K562 (cell line): ENCODE results near the gene MED22. TPM values are rescaled to one million over a fixed set of nuclear protein-coding genes. Genes with fewer than 3 reads are reported as not detected.

ENCODE experiments used
- ATAC-seq: fragments of 200-7000 bp; cut with Tn5 transposase; 3 replicates; pipeline ENCODE4 v1.9.1; 2020; ENCODE audit warnings: moderate library complexity
- BruUV-seq: library from RNA; stranded (reverse); fragments of 400-500 nt; replicated peaks from 2 replicates; lab custom pipeline; 2021; lab: Mats Ljungman, UMichigan
- CTCF ChIA-PET: fragments of 300-600 bp; formaldehyde crosslinking; extraction: SDS; loops from one replicate; lab custom pipeline; 2021; ENCODE audit warnings: low intra/inter-chr PET ratio; lab: Yijun Ruan, JAX
- POLR2A ChIA-PET: fragments of 300-600, 350-650 bp; sonication (Branson Sonifier 250); formaldehyde crosslinking; extraction: SDS; loops from one replicate; lab custom pipeline; 2021; ENCODE audit warnings: antibody characterized with exemption, inconsistent platforms; lab: Yijun Ruan, JAX
- DNase-seq, 4 experiments: peaks; one replicate each; pipeline versions ENCODE4 v3.0.0 to v3.0.0-alpha.2; 2011 to 2018; ENCODE audit warnings: low spot score in 3 of 4, mixed read lengths in 3 of 4; ENCODE audit errors: extremely low read depth in 1 of 4
- FAIRE-seq: peaks from 2 replicates; lab custom pipeline; 2011; peaks lifted over from hg19 to GRCh38; lab: Jason Lieb, UNC
- H2AFZ ChIP-seq: 2 replicates; pipeline ENCODE4 v1.6.0; 2011; ENCODE audit warnings: low read depth, low read length, control low read depth, inconsistent platforms
- H3K27ac ChIP-seq: fragments of 200-600 bp; 3 replicates; pipeline ENCODE4 v1.8.0; 2011; ENCODE audit warnings: low read depth, mild to moderate bottlenecking, control low read depth, inconsistent platforms, low read length, moderate library complexity, mixed read lengths; ENCODE audit errors: extremely low read depth
- H3K27me3 ChIP-seq, 2 experiments: fragments of 300-600 bp in 1 of 2; 2 replicates in 1 of 2; 3 replicates in 1 of 2; pipeline versions ENCODE4 v1.6.0 to v1.8.0; 2011; ENCODE audit warnings: inconsistent platforms in 2 of 2, low read length in 2 of 2, mild to moderate bottlenecking in 1 of 2, mixed read lengths in 1 of 2, moderate library complexity in 1 of 2; ENCODE audit not compliant: control insufficient read depth in 2 of 2, insufficient read depth in 2 of 2
- H3K36me3 ChIP-seq: fragments of 300-600 bp; 3 replicates; pipeline ENCODE4 v1.8.0; 2011; ENCODE audit warnings: mild to moderate bottlenecking, low read length, inconsistent platforms; ENCODE audit not compliant: control insufficient read depth, insufficient read depth
- H3K4me1 ChIP-seq, 2 experiments: fragments of 200-600 bp in 1 of 2; replicated peaks in 1 of 2; 2 replicates in 1 of 2; 3 replicates in 1 of 2; pipeline versions ENCODE4 v1.5.1 to v1.8.0; 2011; ENCODE audit warnings: inconsistent platforms in 2 of 2, low read length in 2 of 2, mild to moderate bottlenecking in 1 of 2, mixed read lengths in 1 of 2, moderate library complexity in 1 of 2; ENCODE audit not compliant: control insufficient read depth in 2 of 2, insufficient read depth in 2 of 2
- H3K4me2 ChIP-seq: 2 replicates; pipeline ENCODE4 v1.6.1; 2011; ENCODE audit warnings: low read length, control low read depth, inconsistent platforms, mixed read lengths; ENCODE audit not compliant: insufficient read depth
- H3K4me3 ChIP-seq: fragments of 200-600 bp; sonication (generic), shearing (Covaris generic); 2 replicates; pipeline ENCODE4 v1.5.1; 2016; ENCODE audit warnings: control low read depth, inconsistent platforms
- H3K79me2 ChIP-seq: fragments of 200-600 bp; 3 replicates; pipeline ENCODE4 v1.8.0; 2011; ENCODE audit warnings: low read length, inconsistent platforms; ENCODE audit not compliant: control insufficient read depth, insufficient read depth
- H3K9ac ChIP-seq, 2 experiments: 2 replicates each; pipeline versions ENCODE4 v1.6.0 to v1.6.1; 2011; ENCODE audit warnings: low read depth in 2 of 2, low read length in 2 of 2, control low read depth in 1 of 2, inconsistent platforms in 1 of 2, mild to moderate bottlenecking in 1 of 2, mixed read lengths in 1 of 2; ENCODE audit not compliant: insufficient read depth in 1 of 2
- H3K9me1 ChIP-seq: one replicate; pipeline ENCODE4 v1.6.0; 2011; ENCODE audit warnings: inconsistent platforms, mild to moderate bottlenecking, low read length, moderate library complexity; ENCODE audit not compliant: control insufficient read depth, insufficient read depth
- H3K9me3 ChIP-seq: replicated peaks from 2 replicates; pipeline ENCODE4 v1.5.1; 2011; ENCODE audit warnings: low read depth, low read length, inconsistent platforms; ENCODE audit not compliant: control insufficient read depth, insufficient read depth
- H4K20me1 ChIP-seq: replicated peaks from 2 replicates; pipeline ENCODE4 v1.6.1; 2011; ENCODE audit warnings: low read length, inconsistent platforms, mixed read lengths; ENCODE audit not compliant: control insufficient read depth, insufficient read depth
- MAFF ChIP-seq: IDR thresholded peaks from 2 replicates; pipeline ENCODE4 v1.6.1; 2012; ENCODE audit warnings: low read length, improper control_type of control experiment
- MAZ ChIP-seq, 2 experiments: fragments of 450-650 bp in 1 of 2; sonication (generic) in 1 of 2; formaldehyde crosslinking; IDR thresholded peaks in 1 of 2; conservative IDR thresholded peaks in 1 of 2; 2 replicates each; pipeline versions ENCODE4 v1.4.0 to v1.5.0; 2020; ENCODE audit warnings: mild to moderate bottlenecking in 1 of 2, missing genetic modification reagents in 1 of 2
- RNF219 ChIP-seq: fragments of 250-450 bp; sonication (Bioruptor Pico); IDR thresholded peaks from 2 replicates; pipeline ENCODE4 v1.5.0; 2022; ENCODE audit warnings: mild to moderate bottlenecking
- ZBTB1 ChIP-seq: sonication (generic); formaldehyde crosslinking; IDR thresholded peaks from 2 replicates; pipeline ENCODE4 v1.8.1; 2023; ENCODE audit warnings: missing genetic modification reagents, low read depth, mild to moderate bottlenecking, borderline replicate concordance
- WGBS: fragments of 100-300 bp; shearing (Covaris generic); methylation state at CpG from one replicate; pipeline ENCODE4 v1.1.6; 2016; ENCODE audit warnings: low coverage, mixed read lengths; ENCODE audit not compliant: insufficient coverage; ENCODE audit errors: missing lambda C conversion rate; 5-methylcytosine and 5-hydroxymethylcytosine counted together
- in situ Hi-C: fragments of 300-500 bp; cut with MboI; formaldehyde crosslinking; loops from 4 replicates; pipeline ENCODE4 v1.15.0; 2018; ENCODE audit warnings: inconsistent platforms, mixed read lengths
- intact Hi-C: fragments of 100-400 bp; cut with micrococcal nuclease; formaldehyde crosslinking; loops from 2 replicates; pipeline ENCODE4 v1.14.2; 2022
- polyA plus RNA-seq, 8 experiments: library from polyadenylated mRNA; depleted of rRNA in 4 of 8; stranded (reverse) in 5 of 8; unstranded in 3 of 8; fragments of >200 nt; fragmentation: Nextera tagmentation in 2 of 8; fragmentation: Illumina TruSeq in 1 of 8; extraction: Ambion mirVana in 2 of 8; extraction: Trizol in 1 of 8; gene quantifications; 2 replicates each; pipeline versions ENCODE4 v1.2.1 to v1.2.3, GENCODE V29; 2011 to 2014; ENCODE audit warnings: inconsistent platforms in 1 of 8, missing spikeins in 1 of 8
- total RNA-seq, 7 experiments: library from RNA; depleted of rRNA in 6 of 7; stranded (reverse); fragments of >200 nt in 6 of 7; fragmentation: Illumina TruSeq in 2 of 7; extraction: Trizol in 2 of 7; gene quantifications; 2 replicates each; pipeline versions ENCODE4 v1.2.1 to v1.2.3, GENCODE V29; 2011 to 2021; ENCODE audit warnings: low replicate concordance in 1 of 7

MED22 gene
- total and polyA plus RNA-seq, 9 of the 15 experiments (the other 6 are each of a cell fraction or from before 2014, with no cell fraction given), result 0.73 to 35.6 (median 22.3) TPM

GRCh38 chr9:133371261-133371711 is 23.4 kb upstream of the MED22 start (continued):
- TF ChIP-seq ZBTB1 (0 out of 2 replicates have a peak, but pooled peaks have one; percentile 39), MAFF (no peak), MAZ (CRISPR knock-in tag; conservative IDR thresholded peaks at IDR 0.05 in 1 of 2, IDR thresholded peaks at IDR 0.05 in 1 of 2) (no peak)

GRCh38 chr9:133370685-133371084 is 22.8 kb upstream of the MED22 start:
- CTCF ChIA-PET, result no interaction called here
- H2AFZ ChIP-seq, result no peak overlapping the region
- in situ Hi-C loops, result no loop called here
- H3K4me1 ChIP-seq, result peaks cover 33 to 36% of the 10 kb centered on the region in 2 experiments; a peak in 4 of 5 replicates
- ATAC-seq (no peak), DNase-seq (no peak)
- no peaks in the 10 kb centered on the region for H3K9me3 ChIP-seq
- H3K9me1 ChIP-seq, result peaks cover 34% of the 10 kb centered on the region
- no TSS peak for BruUV-seq
- TF ChIP-seq RNF219, result no peak
- TF ChIP-seq, all 486 proteins: peak for 0
- H4K20me1 ChIP-seq, result peaks cover 74% of the 10 kb centered on the region
- WGBS, result 78% methylated on average over 9 of the region's 9 CpGs
- POLR2A ChIA-PET, result interaction anchor here (0.6 to 8.5 kb wide), 6 partner anchors 6 to 212 kb away, joined by 3 to 109 read pairs (median 10); partner anchors contain the start of genes MED22, RPL7A, SURF1 and SURF2
- no peaks in the 10 kb centered on the region for H3K27me3 ChIP-seq
- intact Hi-C loops, result no loop called here
- no peak overlapping the region for H3K4me2 ChIP-seq
- peak overlapping the region in 1 of 2 experiments; percentile 74; a peak in 2 of 4 replicates for H3K9ac ChIP-seq
- FAIRE-seq, result no peak
- H3K79me2 ChIP-seq, result peaks cover 95% of the 10 kb centered on the region
- no peak overlapping the region; the same call in 2 of the 3 replicates for H3K27ac ChIP-seq
- no peak overlapping the region for H3K4me3 ChIP-seq
- H3K36me3 ChIP-seq, result peaks cover 84% of the 10 kb centered on the region
